Liver (tissue), 9 donors: ENCODE measurements around the gene TLL2. TPM values are rescaled to one million over a fixed set of nuclear protein-coding genes. Genes with fewer than 3 reads are reported as not detected.

Experiments
- DNase-seq: peaks from one replicate; pipeline ENCODE4 v3.0.0-alpha.2; 2017; ENCODE audit warnings: low spot score
- H3K27ac ChIP-seq, 2 donors: one replicate each; pipeline ENCODE4 v1.7.0; 2013; ENCODE audit warnings: inconsistent platforms in 2 of 2, low read length in 2 of 2, control low read depth in 1 of 2, low read depth in 1 of 2, mild to moderate bottlenecking in 1 of 2
- H3K27me3 ChIP-seq, 4 donors: one replicate each; pipeline versions ENCODE4 v1.6.1 to v1.7.0; 2013; ENCODE audit warnings: low read length in 3 of 4, inconsistent platforms in 1 of 4, mild to moderate bottlenecking in 1 of 4, moderate library complexity in 1 of 4; ENCODE audit not compliant: control insufficient read depth in 4 of 4, insufficient read depth in 4 of 4
- H3K36me3 ChIP-seq, 4 donors: one replicate each; pipeline versions ENCODE4 v1.6.1 to v1.7.0; 2013; ENCODE audit warnings: low read length in 3 of 4, mild to moderate bottlenecking in 3 of 4, low read depth in 1 of 4, moderate library complexity in 1 of 4; ENCODE audit not compliant: control insufficient read depth in 4 of 4, insufficient read depth in 3 of 4
- H3K4me1 ChIP-seq, 4 donors: one replicate each; pipeline versions ENCODE4 v1.6.1 to v1.7.0; 2013; ENCODE audit warnings: low read length in 3 of 4, mild to moderate bottlenecking in 3 of 4, moderate library complexity in 1 of 4; ENCODE audit not compliant: control insufficient read depth in 4 of 4, insufficient read depth in 4 of 4
- H3K4me3 ChIP-seq, 3 donors: one replicate each; pipeline versions ENCODE4 v1.6.1 to v1.7.0; 2013; ENCODE audit warnings: low read length in 3 of 3, control low read depth in 1 of 3, low read depth in 1 of 3, mild to moderate bottlenecking in 1 of 3
- H3K9ac ChIP-seq, 2 donors: one replicate each; pipeline ENCODE4 v1.7.0; 2013; ENCODE audit warnings: low read length in 2 of 2, mild to moderate bottlenecking in 2 of 2, moderate library complexity in 2 of 2, control low read depth in 1 of 2, low read depth in 1 of 2
- H3K9me3 ChIP-seq, 4 donors: one replicate each; pipeline versions ENCODE4 v1.6.1 to v1.7.0; 2013; ENCODE audit warnings: low read length in 3 of 4; ENCODE audit not compliant: control insufficient read depth in 4 of 4
- ATF3 ChIP-seq: IDR thresholded peaks from 2 replicates; pipeline ENCODE4 v1.6.1; 2016; ENCODE audit warnings: antibody characterized with exemption
- CTCF ChIP-seq: fragments of 150-350 bp; IDR thresholded peaks from 2 replicates; pipeline ENCODE4 v1.5.1; 2017; ENCODE audit warnings: improper control_type of control experiment, low read depth, low read length; ENCODE audit not compliant: missing input control
- GABPA ChIP-seq, 2 donors: IDR thresholded peaks in 1 of 2; conservative IDR thresholded peaks in 1 of 2; 2 replicates each; pipeline ENCODE4 v1.6.1; 2016; ENCODE audit warnings: antibody characterized with exemption in 2 of 2, mild to moderate bottlenecking in 1 of 2, moderate library complexity in 1 of 2
- HNF4A ChIP-seq, 2 donors: conservative IDR thresholded peaks; 2 replicates each; pipeline ENCODE4 v1.6.1; 2016; ENCODE audit warnings: antibody characterized with exemption in 2 of 2, mild to moderate bottlenecking in 2 of 2
- HNF4G ChIP-seq: IDR thresholded peaks from 2 replicates; pipeline ENCODE4 v1.6.1; 2016; ENCODE audit warnings: antibody characterized with exemption
- JUND ChIP-seq, 2 donors: IDR thresholded peaks; 2 replicates each; pipeline ENCODE4 v1.6.1; 2016; ENCODE audit warnings: antibody characterized with exemption in 2 of 2
- MAX ChIP-seq: IDR thresholded peaks from 2 replicates; pipeline ENCODE4 v1.6.1; 2016; ENCODE audit warnings: antibody characterized with exemption
- NR2F2 ChIP-seq: IDR thresholded peaks from 2 replicates; pipeline ENCODE4 v1.6.1; 2016; ENCODE audit warnings: antibody characterized with exemption
- RAD21 ChIP-seq, 2 donors: IDR thresholded peaks; 2 replicates each; pipeline ENCODE4 v1.6.1; 2016; ENCODE audit warnings: antibody characterized with exemption in 2 of 2, mild to moderate bottlenecking in 2 of 2
- RXRA ChIP-seq, 2 donors: IDR thresholded peaks; 2 replicates each; pipeline ENCODE4 v1.6.1; 2017 to 2018; ENCODE audit warnings: antibody characterized with exemption in 2 of 2, mild to moderate bottlenecking in 1 of 2
- SP1 ChIP-seq: IDR thresholded peaks from 2 replicates; pipeline ENCODE4 v1.6.1; 2018; ENCODE audit warnings: antibody characterized with exemption, mild to moderate bottlenecking
- TAF1 ChIP-seq: conservative IDR thresholded peaks from 2 replicates; pipeline ENCODE4 v1.6.1; 2016; ENCODE audit warnings: antibody characterized with exemption, mild to moderate bottlenecking
- ZBTB33 ChIP-seq: IDR thresholded peaks from 2 replicates; pipeline ENCODE4 v1.6.1; 2016; ENCODE audit warnings: antibody characterized with exemption
- whole genome bisulfite sequencing: extraction: QIAGEN DNeasy Blood & Tissue Kit; methylation state at CpG from one replicate; pipeline ENCODE4 v1.1.7; 2013; 5-methylcytosine and 5-hydroxymethylcytosine counted together
- polyA plus RNA-seq, 2 donors: library from polyadenylated mRNA; stranded (reverse) in 1 of 2; unstranded in 1 of 2; fragments of 200-250 nt in 1 of 2; fragments of >200 nt in 1 of 2; fragmentation: Nextera tagmentation in 1 of 2; extraction: Ambion mirVana in 1 of 2; gene quantifications; one replicate each; pipeline versions ENCODE4 v1.2.1 to v1.2.3, GENCODE V29; 2013 to 2015
- total RNA-seq, 2 donors: library from RNA; depleted of rRNA; stranded (reverse); fragments of >200 nt; gene quantifications; one replicate each; pipeline ENCODE4 v1.2.3, GENCODE V29; 2014
- donor health status: healthy.
- donor health status: healthy.
- donor health status: healthy.
- donor health status: healthy.
- donor health status: healthy.

The TLL2 gene
- total and polyA plus RNA-seq, 4 donors = 0.06 to 0.19 (median 0.08) TPM; not detected in 1

GRCh38 chr10:96511044-96511945 lies 2.4 kb downstream of the TLL2 start:
- Histone ChIP-seq H3K27me3 (no peaks in the 10 kb centered on the region), H3K4me1 (peaks cover 17 to 24% (median 19%) of the 10 kb centered on the region in 4 donors), H3K9me3 (no peaks in the 10 kb centered on the region), H3K36me3 (no peaks in the 10 kb centered on the region), H3K9ac (no peak overlapping the region), H3K27ac (no peak overlapping the region), H3K4me3 (no peak overlapping the region)
- TF ChIP-seq JUND (IDR thresholded peaks at IDR 0.05) (no peak), CTCF (peak; percentile 62), ATF3 (no peak), ZBTB33 (no peak), RXRA (IDR thresholded peaks at IDR 0.05) (no peak), TAF1 (no peak), GABPA (IDR thresholded peaks at IDR 0.05 in 1 of 2, conservative IDR thresholded peaks at IDR 0.05 in 1 of 2) (no peak), HNF4A (conservative IDR thresholded peaks at IDR 0.05) (no peak), RAD21 (IDR thresholded peaks at IDR 0.05) (peak; percentile 65 to 80), SP1 (no peak), MAX (no peak), HNF4G (no peak)
- DNase-seq = peak; percentile 41
- WGBS = 60% methylated on average over 7 of the region's 7 CpGs

GRCh38 chr10:96509017-96509641 lies 4.6 kb downstream of the TLL2 start:
- DNase-seq = peak; percentile 30
- WGBS = 86% methylated on average over 3 of the region's 3 CpGs
- H3K9ac ChIP-seq = no peak overlapping the region
- H3K4me3 ChIP-seq = no peak overlapping the region
- TF ChIP-seq HNF4A (conservative IDR thresholded peaks at IDR 0.05) = no peak
- TF ChIP-seq NR2F2 = no peak
- TF ChIP-seq RAD21 (IDR thresholded peaks at IDR 0.05) = no peak
- H3K4me1 ChIP-seq = peaks cover 14 to 20% (median 16%) of the 10 kb centered on the region in 4 donors
- H3K27me3 ChIP-seq = no peaks in the 10 kb centered on the region
- no peaks in the 10 kb centered on the region for H3K36me3 ChIP-seq
- no peaks in the 10 kb centered on the region for H3K9me3 ChIP-seq
- H3K27ac ChIP-seq = no peak overlapping the region
